Calu3 (cell line): Measurements from ENCODE around the gene NCKAP1. TPM values are rescaled to one million over a fixed set of nuclear protein-coding genes. Genes with fewer than 3 reads are reported as not detected.
A peak's percentile ranks its signal among the peaks of the same experiment; 100 is the strongest.

Source experiments
- BruUV-seq: library from RNA; stranded (reverse); fragments of 400-500 nt; replicated peaks from 2 replicates; lab custom pipeline; 2021; lab: Mats Ljungman, UMichigan
- CTCF ChIA-PET: fragments of 300-600 bp; sonication (Branson Sonifier 250); formaldehyde crosslinking; loops from one replicate; lab custom pipeline; 2022; ENCODE audit warnings: antibody characterized with exemption; lab: Charles Lee
- DNase-seq: peaks from one replicate; pipeline ENCODE4 v3.0.0; 2022
- H3K27ac Mint-ChIP-seq: one replicate; pipeline ENCODE4 v1.8.0; 2022; ENCODE audit warnings: mixed read lengths; ENCODE audit not compliant: unreplicated experiment
- H3K27me3 Mint-ChIP-seq: one replicate; pipeline ENCODE4 v1.8.0; 2022; ENCODE audit warnings: mixed read lengths; ENCODE audit not compliant: unreplicated experiment
- H3K36me3 Mint-ChIP-seq: one replicate; pipeline ENCODE4 v1.8.0; 2022; ENCODE audit warnings: mild to moderate bottlenecking, moderate library complexity, mixed read lengths; ENCODE audit not compliant: insufficient read depth, unreplicated experiment
- H3K4me1 Mint-ChIP-seq: one replicate; pipeline ENCODE4 v1.8.0; 2022; ENCODE audit warnings: mild to moderate bottlenecking, low read depth, mixed read lengths; ENCODE audit not compliant: unreplicated experiment
- H3K4me3 Mint-ChIP-seq: one replicate; pipeline ENCODE4 v1.8.0; 2022; ENCODE audit warnings: mild to moderate bottlenecking, low read depth, moderate library complexity, mixed read lengths; ENCODE audit not compliant: unreplicated experiment
- H3K9me3 Mint-ChIP-seq: one replicate; pipeline ENCODE4 v1.8.0; 2022; ENCODE audit warnings: low read depth, mixed read lengths; ENCODE audit not compliant: unreplicated experiment
- CTCF ChIP-seq: fragments of 200-600 bp; IDR thresholded peaks from one replicate; pipeline ENCODE4 v1.8.0; 2022; ENCODE audit warnings: antibody characterized with exemption; ENCODE audit not compliant: unreplicated experiment
- intact Hi-C: fragments of 100-400 bp; cut with micrococcal nuclease; formaldehyde crosslinking; loops from one replicate; pipeline ENCODE4 v1.10.0; 2022; ENCODE audit not compliant: unreplicated experiment
- total RNA-seq: library from RNA; stranded (reverse); gene quantifications from 2 replicates; pipeline ENCODE4 v1.2.3, GENCODE V29; 2022

The NCKAP1 gene
- total RNA-seq, 1 experiment from 2014 or later = 157 TPM

DNA sequence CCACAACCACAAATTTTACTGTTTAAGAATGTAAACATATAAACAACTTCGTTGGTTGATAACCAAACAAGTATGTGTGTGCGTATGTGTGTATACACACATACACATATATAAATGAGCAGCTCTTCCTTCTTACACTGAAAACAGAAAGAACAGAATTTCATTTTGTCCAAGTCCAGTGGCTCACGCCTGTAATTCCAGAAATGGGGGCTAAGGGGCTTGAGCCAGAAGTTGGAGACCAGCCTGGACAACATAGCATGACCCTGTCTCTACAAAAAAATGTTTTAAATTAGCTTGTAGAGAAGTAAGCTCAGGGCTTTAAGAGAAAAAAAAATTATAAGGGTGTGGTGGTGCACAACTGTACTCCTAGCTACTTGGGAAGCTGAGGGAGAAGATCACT, 12.3 kb downstream of the NCKAP1 start:
- intact Hi-C loops = no loop called here
- H3K9me3 Mint-ChIP-seq = no peaks in the 10 kb centered on the region
- H3K27me3 Mint-ChIP-seq = no peaks in the 10 kb centered on the region
- CTCF ChIA-PET = interaction anchor here (0.9 kb wide), 1 partner anchor 12 kb away, joined by 4 read pairs; no protein-coding TSS in a partner anchor
- no peak for DNase-seq
- H3K4me1 Mint-ChIP-seq = peaks cover 38% of the 10 kb centered on the region
- BruUV-seq = no TSS peak
- TF ChIP-seq CTCF = no peak
- no peak overlapping the region for H3K4me3 Mint-ChIP-seq
- peaks cover 11% of the 10 kb centered on the region for H3K36me3 Mint-ChIP-seq
- H3K27ac Mint-ChIP-seq = no peak overlapping the region

DNA sequence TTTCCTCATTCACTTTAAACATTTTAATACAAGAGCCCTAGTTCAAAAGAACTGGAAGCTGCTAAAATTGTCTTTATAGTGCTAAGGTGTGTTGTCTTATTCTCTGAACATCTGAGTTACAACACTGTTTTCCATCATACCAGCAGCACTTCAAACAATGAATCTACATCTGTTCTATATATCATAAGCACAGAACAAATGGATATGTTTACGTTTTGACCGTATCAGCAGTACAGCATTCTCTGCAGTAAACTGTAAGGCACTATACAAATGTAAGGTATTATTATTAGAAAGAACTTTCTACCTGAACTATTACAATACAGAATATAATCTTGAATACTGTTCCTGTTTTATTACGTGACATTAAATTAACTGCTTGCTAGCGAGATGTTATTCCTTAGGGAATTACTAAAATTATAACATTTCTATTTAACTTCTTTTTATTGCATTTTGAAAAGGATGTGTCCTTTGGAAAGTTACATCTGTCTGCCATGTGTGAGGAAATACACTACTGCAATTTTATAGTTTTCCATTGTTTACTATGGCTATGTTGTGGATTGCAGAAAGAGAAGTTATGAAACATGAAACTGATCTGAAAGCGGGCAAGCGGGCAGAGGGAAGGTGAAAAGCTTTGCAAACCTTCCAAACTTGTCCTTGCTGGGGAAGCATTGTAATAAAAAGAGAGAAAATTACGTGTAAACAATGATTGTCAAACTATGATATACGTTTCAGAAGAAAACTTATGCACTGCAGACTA, 13.7 kb downstream of the NCKAP1 start:
- Mint-ChIP-seq H3K27ac (no peak overlapping the region), H3K27me3 (no peaks in the 10 kb centered on the region), H3K4me1 (peaks cover 23% of the 10 kb centered on the region), H3K9me3 (no peaks in the 10 kb centered on the region), H3K4me3 (no peak overlapping the region), H3K36me3 (peaks cover 16% of the 10 kb centered on the region)
- CTCF ChIA-PET = no interaction called here
- intact Hi-C loops = no loop called here
- no peak for DNase-seq
- no peak for TF ChIP-seq CTCF
- BruUV-seq = no TSS peak

- intact Hi-C loops = no loop called here
- no TSS peak for BruUV-seq
- Mint-ChIP-seq H3K4me1 (peaks cover 17% of the 10 kb centered on the region), H3K4me3 (no peak overlapping the region), H3K36me3 (peaks cover 16% of the 10 kb centered on the region), H3K27ac (peak overlapping the region; percentile 64), H3K9me3 (no peaks in the 10 kb centered on the region), H3K27me3 (no peaks in the 10 kb centered on the region)
- DNase-seq = no peak
- CTCF ChIA-PET = no interaction called here
- no peak for TF ChIP-seq CTCF
These were observed 15.5 kb downstream of the NCKAP1 start for GRCh38 chr2:183022711-183023110.

DNA sequence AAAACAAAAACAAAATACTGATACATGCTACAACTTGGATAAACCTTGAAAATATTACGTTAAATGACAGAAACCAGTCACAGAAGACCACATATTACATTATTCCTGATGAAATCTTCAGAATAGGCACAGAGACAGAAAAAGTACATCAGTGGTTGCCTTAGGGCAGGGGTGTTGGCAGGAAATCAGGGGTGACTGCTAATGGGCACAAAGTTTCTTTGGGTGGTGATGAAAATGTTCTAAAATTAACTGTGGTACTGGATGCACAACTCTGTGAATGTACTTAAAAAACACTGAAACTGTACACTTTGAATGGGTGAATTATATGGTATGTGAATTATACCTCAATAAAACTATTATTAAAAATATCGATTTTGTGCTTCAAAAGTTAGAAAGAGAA, 16.6 kb downstream of the NCKAP1 start:
- peaks cover 16% of the 10 kb centered on the region for H3K36me3 Mint-ChIP-seq
- BruUV-seq = no TSS peak
- no peak for DNase-seq
- intact Hi-C loops = no loop called here
- CTCF ChIA-PET = no interaction called here
- H3K9me3 Mint-ChIP-seq = no peaks in the 10 kb centered on the region
- TF ChIP-seq CTCF = no peak
- peak overlapping the region; percentile 47 for H3K27ac Mint-ChIP-seq
- no peak overlapping the region for H3K4me3 Mint-ChIP-seq
- H3K4me1 Mint-ChIP-seq = peaks cover 17% of the 10 kb centered on the region
- no peaks in the 10 kb centered on the region for H3K27me3 Mint-ChIP-seq
